HEK293 (cell line): ENCODE results near the gene TNFRSF25.

ENCODE experiments used
- ELK4 ChIP-seq: IDR thresholded peaks from 2 replicates; pipeline ENCODE4 v1.6.1; 2011; ENCODE audit warnings: mild to moderate bottlenecking, low read depth, low read length, borderline replicate concordance
- REST ChIP-seq: fragments of 450-650 bp; formaldehyde crosslinking; IDR thresholded peaks from 2 replicates; pipeline ENCODE4 v1.5.1; 2016; ENCODE audit warnings: missing biosample characterization, missing genetic modification characterization
- SP2 ChIP-seq: fragments of 450-650 bp; formaldehyde crosslinking; IDR thresholded peaks from 2 replicates; pipeline ENCODE4 v1.5.1; 2016; ENCODE audit warnings: missing biosample characterization, missing genetic modification characterization
- ZBTB20 ChIP-seq: fragments of 450-650 bp; formaldehyde crosslinking; IDR thresholded peaks from 2 replicates; pipeline ENCODE4 v1.5.1; 2016; ENCODE audit warnings: missing biosample characterization, missing genetic modification characterization
- ZIC2 ChIP-seq: fragments of 450-650 bp; formaldehyde crosslinking; IDR thresholded peaks from 2 replicates; pipeline ENCODE4 v1.5.1; 2016; ENCODE audit warnings: missing biosample characterization, missing genetic modification characterization
- ZNF174 ChIP-seq: fragments of 450-650 bp; formaldehyde crosslinking; IDR thresholded peaks from 2 replicates; pipeline ENCODE4 v1.5.0; 2017; ENCODE audit warnings: missing biosample characterization, mild to moderate bottlenecking, missing genetic modification characterization
- ZNF26 ChIP-seq: fragments of 450-650 bp; formaldehyde crosslinking; IDR thresholded peaks from 2 replicates; pipeline ENCODE4 v1.5.1; 2016; ENCODE audit warnings: missing biosample characterization, missing genetic modification characterization
- ZNF626 ChIP-seq: fragments of 450-650 bp; sonication (Bioruptor Pico); formaldehyde crosslinking; IDR thresholded peaks from 2 replicates; pipeline ENCODE4 v1.5.1; 2018; ENCODE audit warnings: missing biosample characterization, missing genetic modification characterization, inconsistent platforms
- ZNF645 ChIP-seq: fragments of 450-650 bp; formaldehyde crosslinking; IDR thresholded peaks from 2 replicates; pipeline ENCODE4; 2016; ENCODE audit warnings: missing biosample characterization, missing genetic modification characterization
- ZNF660 ChIP-seq: fragments of 450-650 bp; IDR thresholded peaks from 2 replicates; pipeline ENCODE4 v1.5.1; 2018; ENCODE audit warnings: missing biosample characterization, mild to moderate bottlenecking, missing genetic modification characterization
- ZNF768 ChIP-seq: fragments of 450-650 bp; formaldehyde crosslinking; IDR thresholded peaks from 2 replicates; pipeline ENCODE4 v1.5.1; 2018; ENCODE audit warnings: missing biosample characterization, mild to moderate bottlenecking, missing genetic modification characterization
- TF ChIP-seq, protein P1 (sequence below): fragments of 450-650 bp; formaldehyde crosslinking; IDR thresholded peaks from 2 replicates; pipeline ENCODE4 v1.5.1; 2016; ENCODE audit warnings: missing biosample characterization, missing genetic modification characterization

DNA sequence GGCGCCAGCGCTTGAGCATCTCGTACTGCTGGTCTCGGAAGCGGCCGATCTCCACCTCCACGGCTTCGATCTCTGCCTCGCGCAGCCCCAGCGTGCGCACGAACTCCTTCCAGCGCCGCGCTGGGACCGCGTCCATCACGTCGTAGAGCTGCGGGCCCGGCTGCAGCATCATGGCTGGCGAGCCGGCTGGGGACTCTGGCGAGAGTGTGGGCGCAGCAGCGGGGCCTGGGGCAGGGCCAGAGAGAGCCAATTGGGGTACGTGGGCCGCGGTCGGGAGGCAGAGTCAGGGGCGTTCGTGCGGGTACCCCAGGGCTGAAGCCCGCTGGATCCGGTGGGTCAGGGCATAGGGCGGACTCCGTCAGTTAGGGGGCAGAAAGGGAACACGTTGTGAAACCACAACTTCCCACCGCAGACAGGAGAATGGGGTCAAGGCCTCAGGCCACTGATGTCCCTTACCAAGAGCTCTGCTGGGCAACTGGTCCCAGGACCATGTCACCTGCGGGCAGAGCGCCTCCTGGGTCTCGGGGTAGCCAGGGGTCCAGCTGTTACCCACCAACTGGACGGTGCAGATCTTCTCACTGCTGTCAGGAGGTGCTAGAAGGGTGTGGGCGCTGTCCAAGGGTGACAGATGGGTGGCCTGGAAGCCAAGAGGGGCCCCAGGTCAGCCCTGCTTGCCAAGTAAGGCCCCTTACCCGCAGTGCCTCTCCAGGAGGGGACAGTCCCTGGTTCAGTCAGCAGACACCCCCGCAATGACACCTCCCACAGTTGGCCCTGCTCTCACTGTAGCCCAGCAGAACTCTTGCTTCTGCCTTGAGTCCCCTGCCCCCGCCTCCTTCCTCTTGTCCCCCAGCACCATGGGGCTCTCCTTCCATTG is 4.2 kb downstream of the TNFRSF25 start:
- TF ChIP-seq, protein P1, sequence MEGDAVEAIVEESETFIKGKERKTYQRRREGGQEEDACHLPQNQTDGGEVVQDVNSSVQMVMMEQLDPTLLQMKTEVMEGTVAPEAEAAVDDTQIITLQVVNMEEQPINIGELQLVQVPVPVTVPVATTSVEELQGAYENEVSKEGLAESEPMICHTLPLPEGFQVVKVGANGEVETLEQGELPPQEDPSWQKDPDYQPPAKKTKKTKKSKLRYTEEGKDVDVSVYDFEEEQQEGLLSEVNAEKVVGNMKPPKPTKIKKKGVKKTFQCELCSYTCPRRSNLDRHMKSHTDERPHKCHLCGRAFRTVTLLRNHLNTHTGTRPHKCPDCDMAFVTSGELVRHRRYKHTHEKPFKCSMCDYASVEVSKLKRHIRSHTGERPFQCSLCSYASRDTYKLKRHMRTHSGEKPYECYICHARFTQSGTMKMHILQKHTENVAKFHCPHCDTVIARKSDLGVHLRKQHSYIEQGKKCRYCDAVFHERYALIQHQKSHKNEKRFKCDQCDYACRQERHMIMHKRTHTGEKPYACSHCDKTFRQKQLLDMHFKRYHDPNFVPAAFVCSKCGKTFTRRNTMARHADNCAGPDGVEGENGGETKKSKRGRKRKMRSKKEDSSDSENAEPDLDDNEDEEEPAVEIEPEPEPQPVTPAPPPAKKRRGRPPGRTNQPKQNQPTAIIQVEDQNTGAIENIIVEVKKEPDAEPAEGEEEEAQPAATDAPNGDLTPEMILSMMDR = no peak
- TF ChIP-seq ELK4 (no peak), ZBTB20 (no peak), SP2 (tag by site-specific recombination) (no peak), ZNF26 (tag by site-specific recombination) (no peak), ZNF768 (tag by site-specific recombination) (no peak), ZNF645 (tag by site-specific recombination) (no peak), ZNF660 (tag by site-specific recombination) (no peak), ZNF174 (tag by site-specific recombination) (no peak), ZIC2 (no peak), ZNF626 (tag by site-specific recombination) (no peak), REST (tag by site-specific recombination) (no peak)
